GM21367 (cell line): Measurements from ENCODE around the gene CDC42BPB.

Experiments used
- ATAC-seq: cut with Tn5 transposase; IDR thresholded peaks from one replicate; pipeline ENCODE4 v1.9.1; 2021; ENCODE audit not compliant: unreplicated experiment

The CDC42BPB gene

DNA sequence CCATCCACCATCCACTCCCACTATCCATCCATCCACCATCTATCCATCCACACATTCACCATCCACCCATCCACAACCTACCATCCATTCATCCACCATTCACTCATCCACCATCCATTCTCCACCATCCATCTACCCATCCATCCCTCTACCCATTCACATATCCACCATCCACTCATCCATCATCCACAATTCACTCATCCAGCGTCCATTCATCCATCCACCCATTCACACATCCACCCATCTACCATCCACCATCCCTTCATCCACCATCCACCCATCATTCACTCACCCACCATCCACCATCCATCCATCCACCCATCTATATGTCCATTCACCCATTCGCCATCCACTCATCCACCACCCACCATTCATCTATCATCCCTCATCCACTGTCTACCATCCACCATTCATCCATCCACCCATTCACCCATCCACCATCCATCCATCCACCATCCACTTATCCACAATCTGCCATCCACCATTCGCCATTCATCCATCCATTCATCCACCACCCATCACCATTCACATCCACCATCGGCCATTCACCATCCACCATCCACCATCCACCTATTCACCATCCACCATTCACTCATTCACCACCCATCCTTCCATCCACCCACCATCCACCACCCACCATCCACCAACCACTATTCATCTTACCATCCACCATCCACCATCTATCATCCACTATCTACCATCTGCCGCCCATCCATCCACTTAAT lies 136.9 kb downstream of the CDC42BPB start:
- no peak for ATAC-seq

- no peak for ATAC-seq
Observed at GRCh38 chr14:102918438-102918837, 138.9 kb downstream of the CDC42BPB start.

DNA sequence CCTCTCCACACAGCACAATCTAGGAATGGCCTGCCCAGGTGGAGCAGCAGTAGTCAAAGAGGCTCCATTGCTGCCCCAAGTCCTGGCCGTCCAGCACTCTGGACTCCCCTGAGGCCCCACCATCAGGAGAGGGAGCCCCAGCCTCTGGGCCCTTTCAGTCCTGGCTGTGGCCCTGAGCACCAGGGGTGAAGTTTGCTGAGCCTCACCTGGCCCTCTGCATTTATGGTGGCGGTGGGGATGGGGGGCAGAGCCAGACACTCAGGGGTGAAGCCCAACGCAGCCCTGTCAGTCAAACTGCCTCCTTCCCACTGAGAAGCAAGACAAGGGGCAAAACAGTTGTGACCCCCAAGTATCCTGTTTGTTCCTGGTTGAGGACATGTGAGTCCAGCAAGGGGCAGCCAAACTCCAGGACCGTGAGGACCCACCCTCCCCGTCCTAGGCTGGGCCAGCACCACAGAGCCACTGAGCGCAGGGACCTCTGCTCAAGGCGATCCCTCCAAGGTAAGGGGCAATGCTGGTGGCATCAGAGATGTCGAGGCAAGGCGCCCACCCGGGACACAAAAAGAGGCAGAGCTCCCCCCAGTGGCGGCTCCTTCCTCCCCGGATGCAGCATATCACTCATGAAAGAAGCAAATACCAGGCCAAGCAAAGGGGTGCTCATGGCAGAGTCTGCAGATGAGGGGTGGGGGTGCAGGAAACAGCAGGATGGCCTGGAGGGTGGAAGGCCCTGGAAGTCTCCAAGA lies 139.7 kb downstream of the CDC42BPB start:
- ATAC-seq: no peak

- ATAC-seq: no peak
Observed at GRCh38 chr14:102917056-102917385, 140.3 kb downstream of the CDC42BPB start.

- no peak for ATAC-seq
Observed at GRCh38 chr14:102916347-102917055, 140.8 kb downstream of the CDC42BPB start.

- no peak for ATAC-seq
Observed at GRCh38 chr14:102915292-102916110, 141.8 kb downstream of the CDC42BPB start.

DNA sequence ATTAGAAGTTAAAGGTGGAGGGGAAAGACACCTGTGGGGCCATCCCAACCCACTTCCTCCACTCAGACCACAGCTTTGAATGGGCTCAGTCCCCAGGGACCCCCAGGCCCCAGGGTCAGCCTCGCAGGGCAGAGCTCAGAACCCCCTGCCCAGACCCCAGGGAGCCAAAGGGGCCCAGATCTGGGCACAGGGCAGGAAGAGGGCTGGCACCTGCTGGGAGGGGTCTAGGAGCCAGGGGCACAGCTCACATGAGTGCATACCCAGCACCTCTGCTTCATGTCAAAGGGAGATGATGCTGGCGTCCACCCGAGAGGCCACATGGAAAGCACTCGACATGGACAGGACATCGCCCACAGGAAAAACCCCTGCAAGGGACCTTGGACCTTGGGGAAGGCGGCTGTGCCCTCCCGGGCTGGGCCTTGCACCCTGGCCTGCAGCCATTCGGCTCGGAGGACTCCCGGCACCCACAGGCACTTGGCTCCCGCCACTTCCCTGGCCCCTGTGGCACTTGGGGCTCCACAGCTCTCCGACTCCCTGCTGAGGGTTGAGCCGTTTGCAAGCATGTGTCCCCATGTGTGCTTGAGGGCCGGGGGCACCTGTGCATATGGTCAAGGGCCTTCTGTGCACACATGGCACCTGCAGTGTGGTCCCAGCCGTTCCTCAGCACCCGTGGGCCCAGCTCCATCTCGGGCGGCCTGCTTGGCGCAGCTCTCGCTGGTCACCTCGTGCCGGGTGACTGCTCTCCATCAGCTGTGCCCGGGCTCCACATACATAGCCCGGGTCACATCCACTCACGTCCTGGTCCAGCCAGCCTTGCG lies 142.7 kb downstream of the CDC42BPB start:
- ATAC-seq: no peak

GRCh38 chr14:102913341-102914211 lies 143.8 kb downstream of the CDC42BPB start:
- ATAC-seq: no peak

DNA sequence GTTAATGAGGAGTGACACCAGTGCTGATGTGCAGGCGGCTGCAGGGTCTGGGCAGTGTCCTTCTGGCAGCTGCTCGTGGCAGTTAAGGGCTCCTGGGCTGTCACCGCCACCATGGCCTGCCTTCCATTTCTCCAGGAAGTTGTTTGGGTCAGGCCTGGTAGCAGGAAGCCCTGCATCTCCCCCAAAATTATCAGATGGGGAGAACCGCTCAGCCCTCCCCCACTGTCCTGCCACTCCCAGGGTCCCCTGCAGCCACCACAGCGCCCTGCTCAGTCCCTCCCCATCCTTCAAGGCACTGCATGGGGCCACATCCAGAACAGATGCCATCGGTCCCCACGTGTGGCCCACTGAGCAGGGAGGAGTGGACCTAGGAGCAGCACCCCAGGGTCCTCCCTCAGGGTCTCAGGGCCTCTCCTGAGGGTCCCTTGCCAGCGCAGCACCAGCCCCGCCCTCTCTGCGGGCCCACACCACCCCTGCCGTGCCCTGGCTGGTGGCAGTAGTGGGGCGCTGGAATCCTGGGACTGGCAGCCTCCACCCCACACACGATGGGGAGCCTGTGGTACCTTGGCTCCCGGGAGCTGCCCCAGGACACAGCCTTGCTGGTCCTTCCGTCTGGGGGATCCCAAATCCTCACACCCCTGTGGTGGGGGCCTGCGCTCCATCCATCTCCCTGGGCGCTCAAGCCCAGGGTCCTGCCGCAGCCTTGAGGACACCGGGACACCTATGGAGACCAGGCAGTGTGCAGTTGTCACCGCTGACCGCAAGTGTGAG lies 145.2 kb downstream of the CDC42BPB start:
- no peak for ATAC-seq

DNA sequence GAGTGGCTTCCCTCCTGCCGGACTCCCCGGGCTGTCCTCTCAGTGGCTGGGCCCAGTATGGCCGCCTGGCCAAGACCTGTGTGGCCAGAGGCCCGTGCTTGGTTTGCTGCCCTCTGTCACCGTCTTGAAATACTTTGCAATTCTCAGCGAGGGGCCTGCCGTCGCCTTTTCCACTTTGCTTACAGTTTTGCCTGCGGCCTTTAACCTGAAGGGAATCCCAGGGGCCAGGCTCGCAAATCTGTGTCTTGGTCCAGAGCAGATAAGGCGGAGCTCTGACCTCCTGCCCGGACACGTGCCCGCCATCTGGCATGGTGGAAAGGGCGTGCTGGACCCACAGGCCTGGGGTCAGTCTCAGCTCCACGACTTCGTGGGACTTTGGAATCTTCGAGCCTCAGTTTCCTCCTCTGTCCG lies 145.8 kb downstream of the CDC42BPB start:
- ATAC-seq: no peak

GRCh38 chr14:102910442-102910841 lies 146.9 kb downstream of the CDC42BPB start:
- ATAC-seq: no peak

- no peak for ATAC-seq
Observed at GRCh38 chr14:102909911-102910310, 147.4 kb downstream of the CDC42BPB start.

GRCh38 chr14:102909462-102909861 lies 147.9 kb downstream of the CDC42BPB start:
- ATAC-seq: no peak

GRCh38 chr14:102908766-102909455 lies 148.4 kb downstream of the CDC42BPB start:
- no peak for ATAC-seq

DNA sequence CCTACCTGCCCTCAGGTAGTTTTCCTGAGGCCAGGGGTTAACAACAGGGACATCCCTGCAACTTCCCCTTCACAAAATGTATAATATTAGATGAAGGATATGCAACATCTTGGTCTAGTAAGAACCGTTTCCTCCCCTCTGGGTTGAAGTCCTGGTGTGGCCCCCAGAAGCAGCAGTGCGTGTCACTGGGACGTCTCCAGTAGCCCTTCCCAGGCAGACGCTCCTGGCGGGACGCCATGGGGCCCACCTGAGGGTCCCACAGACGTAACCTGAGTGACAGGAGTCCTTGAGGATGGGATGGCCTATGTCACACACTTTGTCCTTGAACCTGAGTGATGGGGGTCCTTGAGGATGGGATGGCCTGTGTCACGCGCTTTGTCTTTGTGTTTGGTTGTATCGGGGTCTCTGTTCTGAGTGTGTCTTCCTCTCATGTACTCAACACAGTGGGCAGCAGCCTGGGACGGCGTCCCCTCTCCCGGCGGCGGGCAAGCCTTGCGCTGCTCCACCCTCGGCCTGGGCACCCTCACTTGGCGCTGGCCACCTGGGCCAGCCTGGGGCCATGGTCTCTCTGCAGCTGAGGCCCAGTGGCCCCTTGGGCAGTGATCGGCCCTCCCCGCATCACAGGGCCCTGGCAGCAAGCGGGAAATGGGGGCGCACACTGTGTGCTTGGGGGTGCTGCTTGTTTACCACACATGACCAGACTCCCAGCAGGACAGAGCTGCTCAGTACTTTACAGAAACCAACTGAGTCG lies 149.2 kb downstream of the CDC42BPB start:
- no peak for ATAC-seq

- no peak for ATAC-seq
Observed at GRCh38 chr14:102907303-102907844, 150.0 kb downstream of the CDC42BPB start.
